Measurements from ENCODE around the gene BCL2L11. TPM values are rescaled to one million over a fixed set of nuclear protein-coding genes. Genes with fewer than 3 reads are reported as not detected.
A peak's percentile ranks its signal among the peaks of the same experiment; 100 is the strongest.

BCL2L11 gene
- total and polyA plus RNA-seq, 2 experiments from 2014 or later = 10.6 to 22.5 TPM

GRCh38 chr2:111194835-111195621 lies 74.3 kb downstream of the BCL2L11 start:
- H3K9me2 ChIP-seq (ENCODE audit: insufficient read depth) = 0 out of 2 replicates have a peak, but pooled peaks cover 4% of the 10 kb centered on the region
- Mint-ChIP-seq H3K27ac (no peak overlapping the region), H3K4me1 (no peaks in the 10 kb centered on the region; the same call in 2 of the 3 replicates), H3K36me3 (ENCODE audit: low read depth) (no peaks in the 10 kb centered on the region), H3K4me3 (no peak overlapping the region), H3K9me3 (no peaks in the 10 kb centered on the region; the same call in 2 of the 3 replicates), H3K27me3 (ENCODE audit: insufficient read depth, low read depth, poor library complexity) (no peaks in the 10 kb centered on the region)
- H3K79me2 ChIP-seq (replicated peaks; ENCODE audit: insufficient read depth) = no peaks in the 10 kb centered on the region
- no peak overlapping the region for H3K4me3 ChIP-seq
- no peaks in the 10 kb centered on the region for H3K27me3 ChIP-seq (ENCODE audit: insufficient read depth)
- TF ChIP-seq POLR2AphosphoS5 (IDR thresholded peaks at IDR 0.05; ENCODE audit: low read depth) (no peak), EZH2phosphoT487 (IDR thresholded peaks at IDR 0.05; ENCODE audit: unreplicated experiment) (no peak), REST (IDR thresholded peaks at IDR 0.05; ENCODE audit: unreplicated experiment) (no peak), EZH2 (IDR thresholded peaks at IDR 0.05; ENCODE audit: low read depth, unreplicated experiment) (no peak), ZNF331 (CRISPR knock-in tag; IDR thresholded peaks at IDR 0.05; ENCODE audit: low read depth) (no peak), CTCF (conservative IDR thresholded peaks at IDR 0.05; ENCODE audit: low read depth in 2 of 2) (no peak), CREB1 (CRISPR knock-in tag; IDR thresholded peaks at IDR 0.05; ENCODE audit: low read depth) (no peak), JUNB (IDR thresholded peaks at IDR 0.05; ENCODE audit: unreplicated experiment) (no peak), NANOG (IDR thresholded peaks at IDR 0.05; ENCODE audit: borderline replicate concordance) (no peak), ZNF114 (CRISPR knock-in tag; IDR thresholded peaks at IDR 0.05) (no peak), ETS1 (IDR thresholded peaks at IDR 0.05) (no peak), STAT1 (IDR thresholded peaks at IDR 0.05; ENCODE audit: unreplicated experiment) (no peak)
- TF ChIP-seq, protein P1, sequence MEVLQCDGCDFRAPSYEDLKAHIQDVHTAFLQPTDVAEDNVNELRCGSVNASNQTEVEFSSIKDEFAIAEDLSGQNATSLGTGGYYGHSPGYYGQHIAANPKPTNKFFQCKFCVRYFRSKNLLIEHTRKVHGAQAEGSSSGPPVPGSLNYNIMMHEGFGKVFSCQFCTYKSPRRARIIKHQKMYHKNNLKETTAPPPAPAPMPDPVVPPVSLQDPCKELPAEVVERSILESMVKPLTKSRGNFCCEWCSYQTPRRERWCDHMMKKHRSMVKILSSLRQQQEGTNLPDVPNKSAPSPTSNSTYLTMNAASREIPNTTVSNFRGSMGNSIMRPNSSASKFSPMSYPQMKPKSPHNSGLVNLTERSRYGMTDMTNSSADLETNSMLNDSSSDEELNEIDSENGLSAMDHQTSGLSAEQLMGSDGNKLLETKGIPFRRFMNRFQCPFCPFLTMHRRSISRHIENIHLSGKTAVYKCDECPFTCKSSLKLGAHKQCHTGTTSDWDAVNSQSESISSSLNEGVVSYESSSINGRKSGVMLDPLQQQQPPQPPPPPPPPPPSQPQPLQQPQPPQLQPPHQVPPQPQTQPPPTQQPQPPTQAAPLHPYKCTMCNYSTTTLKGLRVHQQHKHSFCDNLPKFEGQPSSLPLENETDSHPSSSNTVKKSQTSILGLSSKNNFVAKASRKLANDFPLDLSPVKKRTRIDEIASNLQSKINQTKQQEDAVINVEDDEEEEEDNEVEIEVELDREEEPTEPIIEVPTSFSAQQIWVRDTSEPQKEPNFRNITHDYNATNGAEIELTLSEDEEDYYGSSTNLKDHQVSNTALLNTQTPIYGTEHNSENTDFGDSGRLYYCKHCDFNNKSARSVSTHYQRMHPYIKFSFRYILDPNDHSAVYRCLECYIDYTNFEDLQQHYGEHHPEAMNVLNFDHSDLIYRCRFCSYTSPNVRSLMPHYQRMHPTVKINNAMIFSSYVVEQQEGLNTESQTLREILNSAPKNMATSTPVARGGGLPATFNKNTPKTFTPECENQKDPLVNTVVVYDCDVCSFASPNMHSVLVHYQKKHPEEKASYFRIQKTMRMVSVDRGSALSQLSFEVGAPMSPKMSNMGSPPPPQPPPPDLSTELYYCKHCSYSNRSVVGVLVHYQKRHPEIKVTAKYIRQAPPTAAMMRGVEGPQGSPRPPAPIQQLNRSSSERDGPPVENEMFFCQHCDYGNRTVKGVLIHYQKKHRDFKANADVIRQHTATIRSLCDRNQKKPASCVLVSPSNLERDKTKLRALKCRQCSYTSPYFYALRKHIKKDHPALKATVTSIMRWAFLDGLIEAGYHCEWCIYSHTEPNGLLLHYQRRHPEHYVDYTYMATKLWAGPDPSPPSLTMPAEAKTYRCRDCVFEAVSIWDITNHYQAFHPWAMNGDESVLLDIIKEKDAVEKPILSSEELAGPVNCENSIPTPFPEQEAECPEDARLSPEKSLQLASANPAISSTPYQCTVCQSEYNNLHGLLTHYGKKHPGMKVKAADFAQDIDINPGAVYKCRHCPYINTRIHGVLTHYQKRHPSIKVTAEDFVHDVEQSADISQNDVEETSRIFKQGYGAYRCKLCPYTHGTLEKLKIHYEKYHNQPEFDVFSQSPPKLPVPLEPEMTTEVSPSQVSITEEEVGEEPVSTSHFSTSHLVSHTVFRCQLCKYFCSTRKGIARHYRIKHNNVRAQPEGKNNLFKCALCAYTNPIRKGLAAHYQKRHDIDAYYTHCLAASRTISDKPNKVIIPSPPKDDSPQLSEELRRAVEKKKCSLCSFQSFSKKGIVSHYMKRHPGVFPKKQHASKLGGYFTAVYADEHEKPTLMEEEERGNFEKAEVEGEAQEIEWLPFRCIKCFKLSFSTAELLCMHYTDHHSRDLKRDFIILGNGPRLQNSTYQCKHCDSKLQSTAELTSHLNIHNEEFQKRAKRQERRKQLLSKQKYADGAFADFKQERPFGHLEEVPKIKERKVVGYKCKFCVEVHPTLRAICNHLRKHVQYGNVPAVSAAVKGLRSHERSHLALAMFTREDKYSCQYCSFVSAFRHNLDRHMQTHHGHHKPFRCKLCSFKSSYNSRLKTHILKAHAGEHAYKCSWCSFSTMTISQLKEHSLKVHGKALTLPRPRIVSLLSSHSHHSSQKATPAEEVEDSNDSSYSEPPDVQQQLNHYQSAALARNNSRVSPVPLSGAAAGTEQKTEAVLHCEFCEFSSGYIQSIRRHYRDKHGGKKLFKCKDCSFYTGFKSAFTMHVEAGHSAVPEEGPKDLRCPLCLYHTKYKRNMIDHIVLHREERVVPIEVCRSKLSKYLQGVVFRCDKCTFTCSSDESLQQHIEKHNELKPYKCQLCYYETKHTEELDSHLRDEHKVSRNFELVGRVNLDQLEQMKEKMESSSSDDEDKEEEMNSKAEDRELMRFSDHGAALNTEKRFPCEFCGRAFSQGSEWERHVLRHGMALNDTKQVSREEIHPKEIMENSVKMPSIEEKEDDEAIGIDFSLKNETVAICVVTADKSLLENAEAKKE (CRISPR knock-in tag; IDR thresholded peaks at IDR 0.05) = no peak
- ATAC-seq (peak; percentile 88), DNase-seq (ENCODE audit: low spot score) (peak; percentile 53)
- H3K27ac ChIP-seq (ENCODE audit: low read depth) = no peak overlapping the region
- H3K4me2 ChIP-seq = no peak overlapping the region
- no peaks in the 10 kb centered on the region for H4K20me1 ChIP-seq (replicated peaks; ENCODE audit: insufficient read depth)
- H3F3A ChIP-seq (replicated peaks; ENCODE audit: low read depth) = no peaks in the 10 kb centered on the region
- H2AFZ ChIP-seq = no peak overlapping the region
- no peaks in the 10 kb centered on the region for H3K4me1 ChIP-seq (ENCODE audit: insufficient read depth)
- no peaks in the 10 kb centered on the region for H3K36me3 ChIP-seq (ENCODE audit: insufficient read depth)
